Ishikawa (cell line): Measurements from ENCODE around the gene KDM4E.

Source experiments
- CEBPB ChIP-seq: IDR thresholded peaks from 2 replicates; pipeline ENCODE4 v1.6.1; 2012
- CREB1 ChIP-seq: IDR thresholded peaks from 2 replicates; pipeline ENCODE4 v1.6.1; 2012; ENCODE audit warnings: low read depth
- EGR1 ChIP-seq: IDR thresholded peaks from 2 replicates; pipeline ENCODE4 v1.6.1; 2012
- EP300 ChIP-seq: IDR thresholded peaks from 2 replicates; pipeline ENCODE4 v1.6.1; 2012; ENCODE audit warnings: borderline replicate concordance
- FOXM1 ChIP-seq: IDR thresholded peaks from 2 replicates; pipeline ENCODE4 v1.6.1; 2012; ENCODE audit warnings: low read depth, borderline replicate concordance
- MAX ChIP-seq: IDR thresholded peaks from 2 replicates; pipeline ENCODE4 v1.6.1; 2012
- NFIC ChIP-seq: IDR thresholded peaks from 2 replicates; pipeline ENCODE4 v1.6.1; 2012
- RAD21 ChIP-seq: IDR thresholded peaks from 2 replicates; pipeline ENCODE4 v1.6.1; 2012; ENCODE audit warnings: low read depth
- REST ChIP-seq: IDR thresholded peaks from 2 replicates; pipeline ENCODE4 v1.6.1; 2012; ENCODE audit warnings: low read depth, mild to moderate bottlenecking
- TAF1 ChIP-seq: IDR thresholded peaks from 2 replicates; pipeline ENCODE4 v1.6.1; 2012; ENCODE audit warnings: low read depth, mild to moderate bottlenecking
- TCF12 ChIP-seq: IDR thresholded peaks from 2 replicates; pipeline ENCODE4 v1.6.1; 2012; ENCODE audit warnings: low read depth
- TEAD4 ChIP-seq: IDR thresholded peaks from 2 replicates; pipeline ENCODE4 v1.6.1; 2012
- YY1 ChIP-seq: IDR thresholded peaks from 2 replicates; pipeline ENCODE4 v1.6.1; 2012; ENCODE audit warnings: low read depth
- ZBTB7A ChIP-seq: IDR thresholded peaks from 2 replicates; pipeline ENCODE4 v1.6.1; 2012; ENCODE audit warnings: low read depth
- TF ChIP-seq, protein P1 (sequence below): IDR thresholded peaks from 2 replicates; pipeline ENCODE4 v1.6.1; 2012

KDM4E gene

GRCh38 chr11:95033051-95033450 lies 8.0 kb downstream of the KDM4E start:
- no peak for TF ChIP-seq EGR1
- TF ChIP-seq, protein P1, sequence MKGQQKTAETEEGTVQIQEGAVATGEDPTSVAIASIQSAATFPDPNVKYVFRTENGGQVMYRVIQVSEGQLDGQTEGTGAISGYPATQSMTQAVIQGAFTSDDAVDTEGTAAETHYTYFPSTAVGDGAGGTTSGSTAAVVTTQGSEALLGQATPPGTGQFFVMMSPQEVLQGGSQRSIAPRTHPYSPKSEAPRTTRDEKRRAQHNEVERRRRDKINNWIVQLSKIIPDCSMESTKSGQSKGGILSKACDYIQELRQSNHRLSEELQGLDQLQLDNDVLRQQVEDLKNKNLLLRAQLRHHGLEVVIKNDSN, result no peak
- TF ChIP-seq TCF12, result no peak
- TF ChIP-seq RAD21, result no peak

DNA sequence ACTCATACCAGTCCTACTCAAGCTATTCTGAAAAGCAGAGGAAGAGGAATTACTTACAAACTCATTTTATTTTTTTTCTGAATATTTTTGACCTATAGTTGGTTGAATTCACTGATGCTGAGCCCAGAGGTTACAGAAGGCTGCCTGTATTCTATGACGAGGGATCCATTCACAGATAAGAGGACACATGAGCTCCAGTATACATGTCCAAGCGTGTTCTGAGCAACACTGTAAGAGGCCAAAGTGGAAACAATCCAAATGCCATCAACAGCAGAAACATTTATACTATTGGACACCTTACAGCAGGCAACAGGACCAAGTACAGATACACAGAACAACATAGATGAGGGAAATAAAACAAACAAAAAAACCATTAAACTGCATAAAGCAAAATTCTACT lies 10.3 kb downstream of the KDM4E start:
- TF ChIP-seq TAF1, result no peak
- TF ChIP-seq RAD21, result no peak
- TF ChIP-seq FOXM1, result no peak
- no peak for TF ChIP-seq CEBPB
- no peak for TF ChIP-seq TEAD4
- no peak for TF ChIP-seq CREB1
- TF ChIP-seq EP300, result no peak
- TF ChIP-seq ZBTB7A, result no peak
- TF ChIP-seq MAX, result no peak
- TF ChIP-seq TCF12, result no peak
- no peak for TF ChIP-seq REST
- no peak for TF ChIP-seq YY1
- TF ChIP-seq, protein P1, result no peak
- TF ChIP-seq EGR1, result no peak

GRCh38 chr11:95042239-95042638 lies 17.2 kb downstream of the KDM4E start:
- no peak for TF ChIP-seq REST
- no peak for TF ChIP-seq RAD21
- TF ChIP-seq TEAD4, result no peak
- no peak for TF ChIP-seq CEBPB
- TF ChIP-seq TCF12, result no peak
- TF ChIP-seq FOXM1, result no peak
- TF ChIP-seq TAF1, result no peak
- TF ChIP-seq, protein P1, result no peak
- TF ChIP-seq ZBTB7A, result no peak
- TF ChIP-seq EGR1, result no peak
- no peak for TF ChIP-seq EP300
- no peak for TF ChIP-seq YY1
- TF ChIP-seq CREB1, result no peak
- no peak for TF ChIP-seq MAX
- no peak for TF ChIP-seq NFIC

GRCh38 chr11:95042906-95043305 lies 17.8 kb downstream of the KDM4E start:
- TF ChIP-seq RAD21, result no peak
- TF ChIP-seq TEAD4, result no peak
- TF ChIP-seq, protein P1, result no peak
- TF ChIP-seq EP300, result no peak
- no peak for TF ChIP-seq REST

GRCh38 chr11:95044010-95044409 lies 19.0 kb downstream of the KDM4E start:
- TF ChIP-seq TCF12 (no peak), EGR1 (no peak), CREB1 (no peak), NFIC (no peak), REST (no peak), CEBPB (no peak), MAX (no peak), FOXM1 (no peak), ZBTB7A (no peak), YY1 (no peak), TEAD4 (no peak), TAF1 (no peak), EP300 (no peak), RAD21 (no peak)
- TF ChIP-seq, protein P1, result no peak
